Measurements from ENCODE around the gene RAP1GAP.

- no peak for TF ChIP-seq CTCF (IDR thresholded peaks at IDR 0.05)
- no peak for TF ChIP-seq EZH2 (IDR thresholded peaks at IDR 0.05)
These were observed 39.2 kb downstream of the RAP1GAP start for GRCh38 chr1:21629971-21630370.
